ENCODE data around the gene GTPBP1.

GTPBP1 gene

DNA sequence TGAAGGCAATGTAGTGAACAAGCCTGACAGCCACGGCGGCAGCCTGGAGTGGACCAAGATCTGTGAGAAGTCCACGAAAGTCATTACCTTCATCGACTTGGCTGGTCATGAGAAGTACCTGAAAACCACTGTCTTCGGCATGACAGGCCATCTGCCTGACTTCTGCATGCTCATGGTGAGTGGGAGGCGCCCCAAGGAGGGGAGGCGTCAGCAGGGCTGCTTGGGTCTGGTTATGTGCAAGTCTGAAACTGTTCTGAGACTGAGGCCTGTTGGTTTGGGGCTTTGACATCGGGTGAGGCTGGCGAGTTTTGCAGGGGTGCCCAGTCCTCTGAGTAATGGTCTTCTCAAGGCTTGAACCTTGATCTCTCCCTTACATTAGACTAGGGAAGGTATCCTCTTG, 11.1 kb downstream of the GTPBP1 start:
- H3K9me3 ChIP-seq (ENCODE audit: control insufficient read depth, low read length) = no peaks in the 10 kb centered on the region
- H3K27ac ChIP-seq = no peak overlapping the region
- H3K4me2 ChIP-seq (ENCODE audit: low read length) = no peak overlapping the region
- H2AFZ ChIP-seq = no peak overlapping the region
- H3K4me1 ChIP-seq = peaks cover 2% of the 10 kb centered on the region
- H3K79me2 ChIP-seq = peaks cover 5% of the 10 kb centered on the region
- TF ChIP-seq, protein P1, sequence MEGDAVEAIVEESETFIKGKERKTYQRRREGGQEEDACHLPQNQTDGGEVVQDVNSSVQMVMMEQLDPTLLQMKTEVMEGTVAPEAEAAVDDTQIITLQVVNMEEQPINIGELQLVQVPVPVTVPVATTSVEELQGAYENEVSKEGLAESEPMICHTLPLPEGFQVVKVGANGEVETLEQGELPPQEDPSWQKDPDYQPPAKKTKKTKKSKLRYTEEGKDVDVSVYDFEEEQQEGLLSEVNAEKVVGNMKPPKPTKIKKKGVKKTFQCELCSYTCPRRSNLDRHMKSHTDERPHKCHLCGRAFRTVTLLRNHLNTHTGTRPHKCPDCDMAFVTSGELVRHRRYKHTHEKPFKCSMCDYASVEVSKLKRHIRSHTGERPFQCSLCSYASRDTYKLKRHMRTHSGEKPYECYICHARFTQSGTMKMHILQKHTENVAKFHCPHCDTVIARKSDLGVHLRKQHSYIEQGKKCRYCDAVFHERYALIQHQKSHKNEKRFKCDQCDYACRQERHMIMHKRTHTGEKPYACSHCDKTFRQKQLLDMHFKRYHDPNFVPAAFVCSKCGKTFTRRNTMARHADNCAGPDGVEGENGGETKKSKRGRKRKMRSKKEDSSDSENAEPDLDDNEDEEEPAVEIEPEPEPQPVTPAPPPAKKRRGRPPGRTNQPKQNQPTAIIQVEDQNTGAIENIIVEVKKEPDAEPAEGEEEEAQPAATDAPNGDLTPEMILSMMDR (IDR thresholded peaks at IDR 0.05) = no peak
- H3K4me3 ChIP-seq (ENCODE audit: low read depth, low read length) = no peak overlapping the region
- no peaks in the 10 kb centered on the region for H3K27me3 ChIP-seq (ENCODE audit: control insufficient read depth, insufficient read depth, low read length)
- H3K9ac ChIP-seq = no peak overlapping the region
- no peaks in the 10 kb centered on the region for H3K36me3 ChIP-seq (ENCODE audit: control insufficient read depth, insufficient read depth, low read length)

DNA sequence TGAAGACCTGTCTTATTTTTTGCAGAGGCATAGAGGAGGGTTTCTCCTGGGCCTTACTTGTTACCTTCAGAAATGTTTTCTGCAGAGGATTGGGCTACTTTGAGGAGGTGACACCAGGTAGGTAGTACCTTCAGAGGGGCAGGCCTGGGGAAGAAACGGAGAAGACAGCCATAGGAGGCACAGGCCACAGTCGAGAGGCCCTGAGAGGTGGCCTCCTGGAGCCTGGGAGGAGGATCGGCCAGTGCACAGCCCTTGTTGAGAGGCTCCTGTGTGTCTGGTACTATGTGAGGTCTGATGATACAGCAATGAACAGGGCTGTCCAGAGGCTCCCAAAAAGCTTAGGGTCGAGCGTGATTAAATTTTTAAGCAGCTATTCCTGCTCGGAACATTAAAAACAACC, 11.5 kb downstream of the GTPBP1 start:
- TF ChIP-seq, protein P1 (IDR thresholded peaks at IDR 0.05) = no peak
- H3K4me2 ChIP-seq (ENCODE audit: low read length) = no peak overlapping the region
- H3K9me3 ChIP-seq (ENCODE audit: control insufficient read depth, low read length) = no peaks in the 10 kb centered on the region
- no peaks in the 10 kb centered on the region for H3K27me3 ChIP-seq (ENCODE audit: control insufficient read depth, insufficient read depth, low read length)
- no peak overlapping the region for H3K4me3 ChIP-seq (ENCODE audit: low read depth, low read length)
- peaks cover 2% of the 10 kb centered on the region for H3K79me2 ChIP-seq
- no peaks in the 10 kb centered on the region for H3K36me3 ChIP-seq (ENCODE audit: control insufficient read depth, insufficient read depth, low read length)
- H2AFZ ChIP-seq = no peak overlapping the region
- H3K9ac ChIP-seq = no peak overlapping the region
- H3K27ac ChIP-seq = no peak overlapping the region
- H3K4me1 ChIP-seq = peaks cover 2% of the 10 kb centered on the region

DNA sequence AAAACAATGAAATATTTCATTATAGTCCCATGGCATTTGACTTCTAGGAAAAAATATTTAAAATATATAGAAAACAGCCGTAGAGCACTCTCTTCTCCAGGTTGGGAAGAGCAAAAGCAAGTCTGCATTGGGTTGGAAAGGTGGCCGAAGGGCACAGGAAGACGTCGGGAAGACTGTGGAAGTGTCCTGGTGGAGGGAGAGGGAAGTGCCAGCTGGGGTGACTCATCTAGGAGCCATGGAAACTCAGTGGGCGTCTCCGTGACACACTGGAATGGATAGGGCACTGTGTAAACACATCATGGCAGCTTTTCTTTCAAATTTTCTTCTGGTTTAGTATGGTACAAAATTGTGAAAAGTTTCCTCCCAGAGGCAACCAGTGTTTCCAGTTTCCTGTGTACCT, 12.7 kb downstream of the GTPBP1 start:
- no peak overlapping the region for H3K27ac ChIP-seq

DNA sequence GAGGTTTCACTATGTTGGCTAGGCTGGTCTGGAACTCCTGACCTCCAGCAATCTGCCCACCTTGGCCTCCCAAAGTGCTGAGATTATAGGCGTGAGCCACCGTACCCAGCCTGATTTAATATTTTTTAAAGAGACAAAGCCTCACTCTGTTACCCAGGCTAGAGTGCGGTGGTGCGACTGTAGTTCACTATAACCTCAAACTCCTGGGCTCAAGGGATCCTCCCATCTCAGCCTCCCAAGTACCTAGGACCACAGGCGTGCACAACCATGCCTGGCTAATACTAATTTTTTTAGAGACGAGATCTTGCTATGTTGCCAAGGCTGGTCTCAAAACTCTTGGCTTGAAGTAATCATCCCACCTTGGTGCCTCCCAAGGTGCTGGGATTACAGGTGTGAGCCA, 13.5 kb downstream of the GTPBP1 start:
- Histone ChIP-seq H3K27me3 (ENCODE audit: control insufficient read depth, insufficient read depth, low read length) (no peaks in the 10 kb centered on the region), H2AFZ (no peak overlapping the region), H3K4me1 (peaks cover 2% of the 10 kb centered on the region), H3K79me2 (no peaks in the 10 kb centered on the region), H3K27ac (no peak overlapping the region), H3K9ac (no peak overlapping the region), H3K4me2 (ENCODE audit: low read length) (no peak overlapping the region), H3K9me3 (ENCODE audit: control insufficient read depth, low read length) (no peaks in the 10 kb centered on the region), H3K36me3 (ENCODE audit: control insufficient read depth, insufficient read depth, low read length) (no peaks in the 10 kb centered on the region), H3K4me3 (ENCODE audit: low read depth, low read length) (no peak overlapping the region)
- TF ChIP-seq, protein P1 (IDR thresholded peaks at IDR 0.05) = no peak

More for the DNA sequence above, 12.7 kb downstream of the GTPBP1 start:
- H3K27me3 ChIP-seq (ENCODE audit: control insufficient read depth, insufficient read depth, low read length) = no peaks in the 10 kb centered on the region
- H2AFZ ChIP-seq = no peak overlapping the region
- peaks cover 2% of the 10 kb centered on the region for H3K79me2 ChIP-seq
- no peak overlapping the region for H3K4me2 ChIP-seq (ENCODE audit: low read length)
- no peaks in the 10 kb centered on the region for H3K36me3 ChIP-seq (ENCODE audit: control insufficient read depth, insufficient read depth, low read length)
- TF ChIP-seq, protein P1 (IDR thresholded peaks at IDR 0.05) = peak; percentile 14
- no peak overlapping the region for H3K9ac ChIP-seq
- H3K4me1 ChIP-seq = peaks cover 2% of the 10 kb centered on the region
- H3K9me3 ChIP-seq (ENCODE audit: control insufficient read depth, low read length) = no peaks in the 10 kb centered on the region
- no peak overlapping the region for H3K4me3 ChIP-seq (ENCODE audit: low read depth, low read length)

DNA sequence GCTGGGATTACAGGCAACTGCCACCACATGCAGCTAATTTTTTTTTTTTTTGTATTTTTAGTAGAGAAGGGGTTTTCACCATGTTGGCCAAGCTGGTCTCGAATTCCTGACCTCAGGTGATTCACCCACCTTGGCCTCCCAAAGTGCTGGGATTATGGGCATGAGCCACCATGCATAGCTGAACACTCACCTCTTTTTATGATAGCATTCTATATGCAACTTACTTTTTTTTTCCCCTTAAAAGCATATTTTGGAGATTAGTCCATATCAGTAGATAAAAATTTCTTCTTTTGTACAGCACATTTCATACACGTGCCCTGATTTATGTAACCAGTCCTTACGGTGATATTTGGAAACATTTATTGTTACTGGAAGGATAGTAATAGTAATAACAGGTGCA, 14.6 kb downstream of the GTPBP1 start:
- no peaks in the 10 kb centered on the region for H3K27me3 ChIP-seq (ENCODE audit: control insufficient read depth, insufficient read depth, low read length)
- H2AFZ ChIP-seq = no peak overlapping the region
- H3K4me2 ChIP-seq (ENCODE audit: low read length) = no peak overlapping the region
- no peaks in the 10 kb centered on the region for H3K9me3 ChIP-seq (ENCODE audit: control insufficient read depth, low read length)
- H3K9ac ChIP-seq = no peak overlapping the region
- H3K4me3 ChIP-seq (ENCODE audit: low read depth, low read length) = no peak overlapping the region
- H3K4me1 ChIP-seq = no peaks in the 10 kb centered on the region
- no peaks in the 10 kb centered on the region for H3K79me2 ChIP-seq
- H3K36me3 ChIP-seq (ENCODE audit: control insufficient read depth, insufficient read depth, low read length) = no peaks in the 10 kb centered on the region
- TF ChIP-seq, protein P1 (IDR thresholded peaks at IDR 0.05) = no peak
- no peak overlapping the region for H3K27ac ChIP-seq

Measured in parathyroid adenoma (tissue), 2 donors.